OCI-M1 (cell line): ENCODE data around the gene C4orf54.

ENCODE experiments used
- DNase-seq: peaks from one replicate; lab custom pipeline; 2025; lab: John Stamatoyannopoulos, UW

Gene C4orf54

DNA sequence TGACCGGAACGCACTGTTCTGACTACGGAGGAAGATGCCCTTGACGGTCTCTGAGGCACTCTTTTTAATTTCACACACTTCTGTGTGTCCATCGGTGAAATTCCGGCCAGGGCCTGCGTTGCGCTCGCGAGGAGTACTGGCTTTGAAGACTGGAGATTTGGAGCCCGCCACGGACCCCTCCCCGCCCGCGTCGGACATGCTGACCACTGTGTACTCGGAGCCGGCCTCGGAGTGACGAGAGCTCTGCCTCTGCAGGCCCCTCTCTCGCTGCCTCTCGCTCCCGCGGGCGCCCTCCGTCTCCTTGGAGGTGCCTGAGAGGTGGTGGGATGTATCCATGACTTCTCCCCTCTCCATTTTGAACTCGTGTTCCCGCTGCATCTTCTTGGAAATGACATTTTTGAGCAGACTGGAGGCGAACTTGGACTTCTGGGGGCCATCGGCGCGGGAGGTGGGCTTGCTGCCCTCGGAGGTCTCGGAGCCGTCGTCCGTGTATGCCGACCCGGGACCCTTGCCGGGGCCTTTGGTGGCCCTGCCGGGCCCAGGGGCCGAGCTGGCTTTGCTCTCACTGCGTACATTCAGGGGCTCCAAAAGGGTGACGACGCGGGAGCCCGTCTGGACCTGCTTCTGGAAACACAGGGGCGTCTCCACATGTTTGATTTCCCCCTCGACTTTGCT lies 5.7 kb downstream of the C4orf54 start:
- DNase-seq = no peak

DNA sequence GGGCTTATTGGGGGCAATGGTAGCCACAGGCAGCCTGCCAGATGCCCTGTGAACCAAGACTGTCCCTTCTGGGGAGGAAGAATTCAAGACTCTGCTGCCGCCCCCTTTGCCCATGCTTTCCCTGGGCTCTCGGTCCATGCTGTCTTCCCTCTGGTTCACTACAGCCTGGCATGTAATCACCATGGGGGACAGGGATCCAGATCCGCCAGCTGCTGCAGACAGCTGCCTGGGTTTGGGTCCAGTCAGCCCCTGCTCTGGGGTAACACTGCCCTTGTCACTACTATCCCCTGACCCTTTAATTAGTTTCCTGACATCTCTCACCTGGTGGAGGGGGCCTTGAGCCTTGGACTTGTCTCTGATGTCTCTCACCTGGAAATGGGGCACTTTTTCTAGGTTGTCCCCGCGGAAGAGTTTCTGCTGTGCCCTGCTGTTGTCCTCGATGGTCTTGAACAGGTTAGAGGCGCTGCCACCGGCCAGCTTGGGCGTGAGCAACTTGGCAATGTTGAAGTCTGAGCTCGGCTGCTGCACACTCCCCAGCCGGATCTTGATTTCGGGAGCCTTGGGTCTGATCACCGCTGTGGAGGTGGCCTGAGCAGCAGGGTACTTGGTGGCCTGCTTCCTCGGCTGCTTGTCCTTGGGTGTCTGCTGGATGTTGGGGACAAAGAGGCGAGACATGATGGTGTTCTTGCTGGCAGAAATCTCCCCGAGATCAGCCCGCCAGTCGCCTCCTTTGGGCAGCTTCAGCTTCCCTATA lies 6.4 kb downstream of the C4orf54 start:
- DNase-seq = no peak

DNA sequence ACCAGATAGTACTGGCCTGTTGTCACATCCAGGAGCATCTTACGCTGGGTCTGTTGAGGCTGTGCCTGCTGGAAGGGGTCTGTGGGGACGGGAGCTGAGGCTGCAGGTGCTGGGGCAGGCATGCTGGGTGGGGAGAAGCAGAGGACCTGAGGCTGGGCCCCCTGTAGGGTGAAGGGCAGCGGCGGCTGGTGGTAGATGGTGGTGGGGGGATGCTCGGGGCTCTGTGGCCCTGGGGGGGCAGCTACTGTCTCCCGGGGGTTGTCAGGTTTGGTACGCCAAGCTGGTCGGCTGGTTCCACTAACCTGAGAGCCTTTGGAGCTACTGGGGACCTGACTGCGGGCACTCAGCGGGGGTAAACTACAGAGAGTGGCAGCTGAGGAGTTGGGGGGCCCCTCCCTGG lies 7.8 kb downstream of the C4orf54 start:
- no peak for DNase-seq

DNA sequence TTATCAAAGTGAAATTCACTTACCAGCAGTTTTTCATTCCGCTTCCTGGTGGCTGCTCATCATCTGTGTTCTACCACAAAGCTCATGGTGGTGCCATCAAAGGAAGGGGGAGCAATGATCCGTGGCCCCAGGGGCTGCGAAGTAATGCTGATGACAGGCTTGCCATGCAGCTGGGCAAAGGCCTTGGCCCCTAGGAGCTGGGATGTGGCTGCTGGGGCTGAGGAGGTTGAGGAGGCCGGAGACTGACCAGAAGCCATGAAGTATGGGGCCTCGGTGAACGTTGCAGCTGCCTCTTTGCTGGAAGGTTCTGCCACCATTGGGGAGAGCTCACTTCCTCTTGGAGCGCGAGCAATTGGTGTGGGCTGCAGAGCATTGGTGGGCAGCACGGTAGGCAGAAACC lies 8.4 kb downstream of the C4orf54 start:
- no peak for DNase-seq

DNA sequence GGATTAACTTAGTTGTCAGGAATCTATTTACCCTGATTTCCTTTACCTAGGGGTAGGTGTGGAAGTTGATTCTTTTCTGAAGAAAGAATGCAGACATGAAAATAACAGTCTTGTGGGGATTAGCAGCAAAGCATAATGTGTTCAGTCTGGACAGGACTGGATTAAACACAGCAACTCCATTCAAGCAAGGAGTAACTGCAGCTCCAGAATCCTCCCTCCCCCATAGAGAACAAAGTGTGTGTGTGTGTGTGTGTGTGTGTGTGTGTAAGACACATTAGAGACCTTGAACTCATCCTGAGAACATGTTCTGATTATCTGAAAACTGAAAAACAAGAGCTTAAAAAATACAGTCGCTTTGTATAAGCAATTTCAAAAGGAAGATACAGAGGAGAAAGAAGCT lies 9.3 kb downstream of the C4orf54 start:
- DNase-seq = no peak

DNA sequence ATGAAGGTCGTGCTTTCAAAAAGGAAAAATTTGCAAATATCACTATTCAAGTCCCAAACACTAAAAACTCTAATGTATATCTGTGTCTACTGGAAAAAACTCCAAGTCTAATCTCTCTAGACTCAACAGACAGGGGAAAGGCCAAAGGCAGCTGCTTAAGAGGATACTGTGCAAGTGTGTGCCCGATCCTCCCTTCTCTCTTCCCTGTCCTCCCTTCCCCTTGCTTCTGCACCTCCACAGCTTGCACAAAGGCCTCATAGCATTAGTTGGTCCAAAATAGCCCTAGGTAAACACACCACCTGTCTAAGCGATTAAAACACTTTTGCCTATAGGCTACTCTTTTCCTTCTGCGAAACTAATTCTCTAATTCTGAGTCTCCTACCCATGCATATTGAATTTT lies 10.6 kb downstream of the C4orf54 start:
- no peak for DNase-seq

DNA sequence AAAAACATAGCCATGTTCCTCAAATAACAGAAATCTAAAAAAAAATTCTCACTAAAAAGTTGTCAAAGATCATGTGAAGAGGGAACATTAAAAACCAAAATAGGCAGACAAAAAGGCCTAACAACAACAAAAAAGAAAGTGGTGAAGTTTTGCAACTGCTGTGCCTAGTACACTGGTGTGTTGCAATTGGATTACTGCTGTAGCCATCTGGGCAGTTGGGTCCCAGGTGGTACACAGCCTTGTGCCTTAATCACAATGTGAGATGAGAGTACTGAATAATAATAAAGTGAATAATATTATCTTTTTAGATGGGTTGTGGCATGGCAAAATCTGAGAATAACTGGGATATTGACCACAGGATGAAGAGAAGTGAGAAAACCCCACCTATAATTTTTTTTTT lies 12.0 kb downstream of the C4orf54 start:
- DNase-seq = no peak

DNA sequence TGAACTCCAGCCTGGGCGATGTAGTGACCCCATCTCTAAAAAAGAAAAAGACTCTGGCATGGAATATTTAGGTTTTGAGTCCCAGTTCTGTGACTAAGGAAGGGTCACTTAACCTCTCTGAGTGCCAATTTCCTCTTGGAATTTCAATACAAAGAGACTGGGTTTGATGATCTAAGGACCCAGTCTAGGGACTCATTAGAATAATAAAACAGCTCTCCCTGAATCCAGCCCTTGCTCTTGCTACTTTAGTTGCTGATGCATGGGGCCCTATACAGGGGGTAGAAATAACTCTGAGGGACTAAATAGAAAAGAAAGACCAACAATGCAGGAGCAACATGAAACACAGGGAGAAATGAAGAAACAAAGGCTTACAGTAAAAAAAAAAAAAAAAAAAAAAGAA lies 12.6 kb downstream of the C4orf54 start:
- no peak for DNase-seq

DNA sequence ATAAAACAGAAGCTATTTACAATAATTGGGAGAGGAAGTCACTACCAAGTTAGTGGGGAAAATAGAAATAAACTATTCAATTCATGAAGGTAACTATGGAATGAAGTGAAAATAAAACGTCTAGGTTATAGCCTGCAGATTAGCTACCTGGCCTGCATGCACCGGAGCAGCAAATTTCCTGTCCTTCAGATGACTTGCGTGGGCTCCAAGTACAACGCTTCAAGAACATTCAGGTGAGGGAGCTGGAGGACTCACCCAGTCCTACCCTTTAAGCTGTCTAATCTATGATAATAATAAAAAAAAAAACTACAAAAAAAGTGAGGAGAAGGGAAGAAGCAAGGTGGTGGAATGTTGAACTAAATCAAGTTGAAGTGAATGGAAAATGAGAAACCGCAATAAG lies 13.2 kb downstream of the C4orf54 start:
- no peak for DNase-seq

DNA sequence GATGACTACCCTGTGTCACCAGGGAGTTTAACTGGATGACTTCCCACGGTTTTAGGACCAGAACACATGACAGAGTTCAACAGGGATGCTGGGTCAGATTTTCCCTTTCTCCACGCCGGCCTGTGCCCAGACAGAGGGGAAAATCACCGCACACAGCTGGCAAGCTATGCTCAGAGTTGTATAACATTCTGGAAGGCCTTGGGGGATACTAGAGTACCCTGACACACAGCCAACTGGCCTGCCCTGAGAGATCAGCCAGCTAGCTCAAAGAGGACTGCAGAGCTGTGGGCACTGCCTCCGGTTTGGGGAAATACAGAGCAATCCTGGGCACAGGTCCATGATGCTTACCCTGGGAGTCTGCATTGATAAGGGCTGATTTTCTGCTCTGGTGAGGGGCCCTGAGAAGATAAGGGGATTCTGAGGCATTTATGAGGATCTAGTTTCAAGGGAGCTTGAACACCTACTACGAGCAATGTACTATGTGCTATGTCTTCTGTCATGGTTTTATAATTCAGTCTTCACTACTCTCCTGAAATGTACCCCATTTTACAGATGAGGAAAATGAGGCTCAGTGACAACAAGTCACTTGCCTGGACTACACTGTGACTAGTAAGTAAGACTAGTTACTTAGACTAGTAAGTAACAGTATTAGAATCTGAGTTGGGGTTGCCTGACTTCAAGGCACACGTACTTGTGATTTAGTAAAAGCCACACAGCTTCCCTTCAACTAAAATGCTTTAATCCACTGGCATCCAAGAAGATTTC lies 14.7 kb downstream of the C4orf54 start:
- DNase-seq = no peak

DNA sequence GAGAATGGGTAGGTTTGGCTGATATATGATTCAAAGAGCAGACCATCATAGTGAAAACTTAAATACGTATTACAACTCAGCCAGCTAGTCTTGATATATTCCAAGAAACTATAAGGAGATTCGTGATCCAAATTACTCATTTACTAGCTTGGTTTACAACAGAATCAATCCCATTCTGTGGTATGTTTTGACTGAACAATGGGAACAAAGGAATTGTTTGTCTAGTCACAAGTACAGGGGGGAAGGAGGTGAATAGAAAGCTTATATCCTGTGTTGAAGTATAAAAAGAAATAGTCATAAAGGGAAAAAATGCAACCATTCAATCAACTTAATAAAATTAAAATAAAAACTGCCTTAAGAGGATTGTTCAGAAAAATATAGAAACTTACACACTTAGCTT lies 17.0 kb downstream of the C4orf54 start:
- no peak for DNase-seq

DNA sequence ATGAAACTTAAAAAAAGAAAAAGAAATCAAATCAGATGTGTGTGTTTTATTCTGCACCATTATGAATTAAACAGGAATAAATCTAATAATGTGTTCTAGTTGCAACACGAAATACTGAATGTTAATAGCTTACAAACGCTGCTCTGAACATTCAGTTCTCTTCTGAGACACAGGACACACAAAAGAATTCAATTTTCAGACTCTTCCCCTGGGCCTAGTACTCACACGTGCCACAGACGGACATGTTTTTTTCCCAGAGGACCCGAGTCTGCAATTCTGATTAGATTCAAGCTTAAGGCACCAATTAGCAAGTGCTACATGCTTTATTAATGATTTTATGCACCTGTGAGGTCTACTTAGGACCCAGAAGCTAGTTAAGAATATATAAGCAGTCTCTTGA lies 20.5 kb downstream of the C4orf54 start:
- no peak for DNase-seq

DNA sequence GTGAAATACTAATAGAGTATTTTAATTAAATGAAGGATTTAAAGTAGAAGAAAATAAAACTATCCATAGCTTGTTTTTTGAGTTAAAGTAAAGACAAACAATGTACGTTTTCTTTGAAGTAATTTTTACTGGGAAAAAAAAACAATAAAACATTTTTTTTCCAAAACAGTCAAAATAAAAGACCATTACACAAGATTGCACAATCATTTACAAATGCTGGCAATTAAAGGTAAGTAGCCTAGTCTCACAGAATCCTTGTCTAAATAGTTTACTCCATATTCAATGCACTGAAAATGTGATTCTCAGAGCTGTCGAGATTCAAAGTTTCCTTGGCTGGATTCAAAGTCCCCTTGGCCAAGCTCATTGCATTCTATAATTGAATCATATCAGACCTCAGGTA lies 21.2 kb downstream of the C4orf54 start:
- DNase-seq = no peak

DNA sequence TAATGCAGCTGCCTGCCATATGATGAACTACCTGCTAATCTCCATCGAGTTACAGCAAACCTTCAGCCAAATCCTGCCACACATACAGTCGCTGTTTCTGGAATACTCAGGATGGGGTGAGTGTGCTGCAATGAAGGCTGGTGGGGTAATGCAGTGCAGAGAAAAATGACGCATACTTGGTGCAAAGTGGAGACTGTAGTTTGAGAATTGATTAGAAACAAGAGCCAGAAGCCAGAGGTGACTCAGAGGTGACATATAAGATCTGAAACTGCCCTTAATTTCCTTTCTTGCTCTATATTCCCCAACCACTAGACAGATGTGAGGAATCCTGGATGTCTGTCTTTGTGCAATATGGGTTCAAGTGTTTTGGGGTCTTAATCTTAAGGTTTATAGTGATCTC lies 22.0 kb downstream of the C4orf54 start:
- no peak for DNase-seq

DNA sequence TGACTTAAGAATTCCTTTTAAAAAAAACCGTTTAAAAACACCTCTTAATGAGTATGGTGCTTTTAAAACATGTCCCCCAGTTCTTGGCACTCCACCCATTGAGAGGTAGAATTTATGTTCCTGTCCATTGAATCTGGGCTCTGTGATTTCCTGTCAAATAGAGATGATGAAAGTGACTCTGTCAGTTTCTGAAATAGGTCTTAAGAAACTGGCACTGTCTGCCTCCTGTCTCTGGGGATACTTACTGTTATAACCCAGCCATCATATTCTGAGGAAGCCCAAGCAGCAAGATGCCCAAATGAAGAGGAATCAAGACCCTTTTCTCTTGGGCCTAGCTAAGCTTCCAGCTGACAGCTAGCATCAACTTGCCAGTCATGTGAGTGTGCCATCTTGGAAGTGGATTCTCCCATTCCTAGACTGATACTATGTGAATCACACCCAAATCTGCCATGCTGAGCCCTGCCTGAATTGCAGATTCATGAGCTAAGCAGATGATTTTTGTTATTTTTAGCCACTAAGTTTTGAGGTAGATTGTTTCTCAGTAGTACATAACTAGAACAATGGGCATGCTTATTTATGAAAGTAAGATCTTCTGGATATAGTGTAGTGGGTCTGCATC lies 22.8 kb downstream of the C4orf54 start:
- DNase-seq = no peak

DNA sequence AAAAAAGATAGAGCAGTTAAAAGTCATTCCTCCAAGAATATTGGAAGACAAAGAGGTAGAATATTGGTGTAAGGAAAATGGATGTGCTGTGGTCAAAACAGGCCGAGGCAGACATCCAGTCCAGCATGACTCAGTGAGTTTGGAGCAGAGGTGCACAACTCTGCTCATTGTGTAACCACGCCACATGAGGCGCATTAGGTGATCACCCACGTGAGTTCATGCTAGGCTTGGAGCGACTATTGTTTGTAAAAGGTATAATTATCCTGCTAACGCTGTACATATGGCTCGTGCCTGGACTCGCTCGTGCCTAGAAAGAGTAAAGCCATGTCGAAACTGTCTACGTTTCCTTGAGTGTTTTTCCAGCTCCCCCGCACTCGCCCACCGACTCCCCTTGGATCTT lies 23.9 kb downstream of the C4orf54 start:
- DNase-seq = no peak

DNA sequence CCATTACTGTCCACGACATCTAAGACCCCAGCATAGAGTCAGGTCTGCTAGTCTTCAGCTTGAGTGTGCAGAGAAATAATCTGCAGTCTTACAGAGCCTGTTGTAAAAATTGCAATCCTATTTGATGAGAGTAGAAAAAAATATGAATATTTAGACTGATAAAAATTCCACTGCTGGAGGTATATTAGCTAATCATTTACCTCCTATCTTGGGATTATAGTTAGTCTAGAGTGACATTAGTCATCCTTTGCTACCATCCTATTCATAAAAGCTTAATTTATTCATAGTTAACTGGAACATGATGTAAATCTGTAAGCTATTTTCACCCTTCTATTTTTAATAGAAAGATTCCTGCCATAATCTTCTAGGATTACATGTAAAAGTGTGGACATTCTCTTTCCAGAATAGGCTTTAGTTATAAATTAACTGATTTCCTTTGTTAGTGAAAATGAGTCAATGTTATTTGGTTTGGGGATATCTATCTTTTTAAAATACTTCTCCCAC lies 26.7 kb downstream of the C4orf54 start:
- no peak for DNase-seq

DNA sequence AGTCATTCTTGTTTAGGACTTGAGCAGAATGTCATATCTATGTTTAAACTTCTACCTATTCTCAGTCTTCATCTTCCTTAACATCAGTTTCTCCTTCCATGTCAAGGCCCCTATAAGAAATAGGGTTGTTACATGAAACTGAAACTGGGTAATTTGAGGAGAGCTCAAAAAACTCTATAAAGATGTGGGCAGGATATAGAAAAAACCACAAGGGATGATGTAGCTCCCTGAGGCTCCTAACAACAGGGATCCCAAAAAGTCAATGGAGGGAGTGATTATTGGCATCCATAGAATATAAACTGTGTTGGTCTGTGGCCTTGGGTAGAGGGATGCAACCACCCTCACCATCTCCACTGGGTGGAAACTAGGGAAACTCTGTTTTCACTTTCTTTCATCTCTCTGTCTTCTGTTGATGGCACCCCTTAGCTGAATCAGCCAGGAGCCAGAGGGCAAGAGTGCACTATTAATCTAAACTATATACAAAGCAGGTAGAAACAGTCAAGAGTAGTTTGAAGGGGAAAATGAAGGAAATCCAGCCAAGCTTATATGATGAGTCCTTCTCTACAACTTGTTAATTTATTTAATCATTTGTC lies 27.6 kb downstream of the C4orf54 start:
- no peak for DNase-seq

DNA sequence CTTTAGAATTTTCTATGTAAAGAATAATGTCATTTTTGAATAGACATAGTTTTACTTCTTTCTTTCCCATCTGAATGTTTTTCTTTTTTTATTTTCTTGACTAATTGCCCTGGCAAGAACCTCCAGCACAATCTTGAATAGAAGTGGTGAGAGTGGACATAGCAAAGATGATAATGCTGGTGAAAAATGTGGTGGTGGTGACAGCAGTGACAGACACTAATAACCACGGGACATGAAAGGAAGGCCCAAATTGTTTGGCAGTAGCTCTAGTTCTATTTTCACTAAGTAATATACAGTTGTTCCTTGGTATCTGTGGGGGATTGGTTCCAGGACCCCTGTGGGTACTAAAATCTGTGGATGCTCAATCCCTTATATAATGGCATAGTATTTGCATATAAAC lies 29.6 kb downstream of the C4orf54 start:
- DNase-seq = no peak

DNA sequence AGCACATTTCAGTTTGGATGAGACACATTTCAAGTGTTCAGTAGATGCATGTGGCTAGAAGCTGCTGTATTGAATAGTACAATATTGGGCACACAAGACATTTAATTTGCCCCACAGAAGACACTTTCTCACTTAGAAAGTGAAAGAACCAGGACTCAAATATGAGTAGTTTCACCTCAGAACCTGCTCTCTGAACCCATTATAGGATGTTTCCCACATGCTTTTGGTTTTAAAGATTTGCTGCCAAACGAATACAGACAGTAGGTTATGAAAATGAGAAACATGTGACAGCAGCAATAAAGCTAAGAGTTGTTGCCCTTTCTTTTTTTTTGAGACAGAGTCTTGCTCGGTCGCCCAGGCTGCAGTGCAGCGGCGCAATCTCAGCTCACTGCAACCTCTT lies 32.3 kb downstream of the C4orf54 start:
- DNase-seq = no peak

DNA sequence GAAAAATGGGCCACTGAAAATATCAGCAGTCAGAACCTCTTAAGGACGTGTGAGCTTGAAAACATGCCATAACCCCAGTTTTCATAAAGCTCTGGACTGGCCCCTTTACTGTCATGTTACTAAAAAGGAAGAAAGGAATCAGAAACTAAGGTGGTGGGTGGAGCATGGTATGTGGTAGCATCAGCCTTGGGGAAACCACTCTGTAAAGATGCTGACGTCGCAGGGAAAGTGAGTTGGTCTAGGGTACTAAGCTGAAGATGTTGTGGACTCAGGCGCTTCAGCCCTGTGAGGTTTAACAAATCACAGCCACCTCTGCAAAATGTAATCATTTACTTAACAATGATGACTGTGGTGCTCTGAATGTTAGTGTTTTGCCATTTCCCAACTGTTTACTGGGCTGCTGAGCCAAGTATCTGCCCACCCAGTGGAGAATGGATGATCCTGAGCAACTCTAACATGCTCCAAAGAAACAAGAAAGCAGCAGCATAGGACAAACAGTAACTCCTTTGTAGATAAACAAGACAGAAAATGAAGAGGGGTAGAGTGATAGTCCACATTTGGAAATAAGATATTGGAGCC lies 33.4 kb downstream of the C4orf54 start:
- no peak for DNase-seq

DNA sequence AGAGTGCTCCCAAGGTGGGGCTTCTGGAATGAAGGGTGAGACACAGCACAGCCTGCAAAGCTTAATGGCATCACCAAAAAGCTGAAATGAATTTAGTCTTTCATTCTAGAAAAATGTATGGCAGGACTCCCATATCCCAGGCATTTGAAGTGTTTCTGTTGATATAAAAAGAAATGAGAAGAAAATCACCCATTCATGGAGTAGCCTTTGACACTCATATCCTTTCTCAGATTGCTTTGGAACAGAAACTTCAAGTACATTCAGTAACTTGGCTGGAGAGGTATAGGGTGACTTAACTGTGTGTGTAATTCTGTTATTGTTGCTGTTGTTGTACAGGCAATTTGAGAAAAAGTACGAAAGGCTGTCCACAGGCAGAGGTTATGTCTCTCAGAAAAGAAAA lies 35.3 kb downstream of the C4orf54 start:
- no peak for DNase-seq
